DOHH2 (cell line): ENCODE results near the gene ARID1B.

Source experiments
- H3F3A ChIP-seq: fragments of 200-600 bp; sonication (generic), shearing (Covaris generic); 2 replicates; pipeline ENCODE4 v1.6.0; 2016; ENCODE audit warnings: antibody characterized with exemption, mild to moderate bottlenecking; ENCODE audit not compliant: control insufficient read depth, insufficient read depth
- H3K27ac ChIP-seq: fragments of 200-600 bp; sonication (generic); 2 replicates; pipeline ENCODE4 v1.5.1; 2014; ENCODE audit warnings: low read depth, mild to moderate bottlenecking, low read length, moderate library complexity
- H3K27me3 ChIP-seq: fragments of 200-600 bp; sonication (generic); 2 replicates; pipeline ENCODE4 v1.6.1; 2014; ENCODE audit warnings: mild to moderate bottlenecking, low read length, mixed read lengths; ENCODE audit not compliant: control insufficient read depth
- H3K36me3 ChIP-seq: fragments of 200-600 bp; sonication (generic); 2 replicates; pipeline ENCODE4 v1.6.1; 2014; ENCODE audit warnings: mild to moderate bottlenecking, low read length, moderate library complexity, mixed read lengths; ENCODE audit not compliant: control insufficient read depth
- H3K4me1 ChIP-seq: fragments of 200-600 bp; sonication (generic); 2 replicates; pipeline ENCODE4 v1.6.1; 2014; ENCODE audit warnings: mild to moderate bottlenecking, low read length, mixed read lengths; ENCODE audit not compliant: control insufficient read depth
- H3K4me2 ChIP-seq: fragments of 200-600 bp; sonication (generic); 2 replicates; pipeline ENCODE4 v1.6.0; 2014; ENCODE audit warnings: mild to moderate bottlenecking, low read length, moderate library complexity
- H3K4me3 ChIP-seq: fragments of 200-600 bp; sonication (generic); 2 replicates; pipeline ENCODE4 v1.5.1; 2014; ENCODE audit warnings: mild to moderate bottlenecking, low read length, mixed read lengths
- H3K79me2 ChIP-seq: fragments of 200-600 bp; sonication (generic); 2 replicates; pipeline ENCODE4 v1.6.1; 2014; ENCODE audit warnings: mild to moderate bottlenecking, low read length, mixed read lengths; ENCODE audit not compliant: control insufficient read depth
- H3K9me2 ChIP-seq: fragments of 200-600 bp; sonication (generic); replicated peaks from 2 replicates; pipeline ENCODE4 v1.6.1; 2014; ENCODE audit warnings: mild to moderate bottlenecking, low read length, mixed read lengths; ENCODE audit not compliant: control insufficient read depth
- H3K9me3 ChIP-seq: fragments of 200-600 bp; sonication (generic); 2 replicates; pipeline ENCODE4 v1.6.1; 2014; ENCODE audit warnings: antibody characterized with exemption, low read length, mixed read lengths; ENCODE audit not compliant: control insufficient read depth, insufficient read depth
- H4K20me1 ChIP-seq: fragments of 200-600 bp; sonication (generic); 2 replicates; pipeline ENCODE4 v1.6.0; 2014; ENCODE audit warnings: low read depth, mild to moderate bottlenecking, antibody characterized with exemption, low read length, moderate library complexity; ENCODE audit not compliant: control insufficient read depth, insufficient read depth
- CTCF ChIP-seq: fragments of 200-600 bp; sonication (generic); IDR thresholded peaks from one replicate; pipeline ENCODE4 v1.5.1; 2014; ENCODE audit warnings: antibody characterized with exemption, mild to moderate bottlenecking, low read depth, low read length; ENCODE audit not compliant: poor library complexity, severe bottlenecking
- EZH2phosphoT487 ChIP-seq: fragments of 200-600 bp; sonication (generic); IDR thresholded peaks from 2 replicates; pipeline ENCODE4 v1.6.1; 2017; ENCODE audit warnings: borderline replicate concordance, mild to moderate bottlenecking, antibody characterized with exemption, low read length, moderate library complexity, mixed read lengths

Gene ARID1B

GRCh38 chr6:157133856-157134255 is 356.7 kb downstream of the ARID1B start:
- TF ChIP-seq CTCF: no peak
- H3K36me3 ChIP-seq: peaks cover 40% of the 10 kb centered on the region

DNA sequence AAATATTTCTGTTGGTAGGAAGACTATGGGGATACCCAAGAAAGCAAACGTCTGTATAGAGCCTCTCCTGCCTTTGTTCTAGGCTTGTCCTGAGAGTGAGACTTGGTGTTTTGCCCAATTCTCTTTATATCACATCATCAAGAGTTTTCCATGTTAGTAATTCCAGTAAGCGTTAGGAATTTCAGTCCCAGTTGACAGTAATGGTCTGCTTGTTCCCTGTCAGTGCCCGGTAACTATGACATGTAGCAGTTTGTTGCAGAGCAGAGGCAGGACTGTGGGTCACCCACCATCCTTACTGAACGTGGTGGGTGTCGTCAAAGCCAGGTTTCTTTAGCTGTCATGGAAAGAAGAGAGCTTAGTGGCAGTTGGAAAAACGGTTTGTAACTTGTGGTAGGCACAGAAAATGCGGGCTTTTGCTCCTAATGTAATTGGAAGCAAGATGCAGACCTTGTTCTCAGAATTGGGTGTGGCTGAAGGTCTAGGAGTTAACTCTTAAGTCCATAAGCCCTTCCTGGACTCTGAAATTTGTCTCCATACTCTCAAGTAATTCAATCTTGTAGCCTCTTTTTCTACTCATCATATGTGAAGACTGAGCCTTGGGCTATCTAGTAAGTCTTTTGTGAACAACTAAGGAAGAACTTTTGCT is 357.3 kb downstream of the ARID1B start:
- Histone ChIP-seq H3K4me3 (no peak overlapping the region), H3K27ac (no peak overlapping the region), H4K20me1 (no peaks in the 10 kb centered on the region), H3K4me1 (no peaks in the 10 kb centered on the region), H3F3A (no peaks in the 10 kb centered on the region), H3K36me3 (peaks cover 44% of the 10 kb centered on the region), H3K4me2 (no peak overlapping the region), H3K27me3 (no peaks in the 10 kb centered on the region), H3K9me3 (no peaks in the 10 kb centered on the region), H3K9me2 (no peaks in the 10 kb centered on the region), H3K79me2 (no peaks in the 10 kb centered on the region)
- no peak for TF ChIP-seq EZH2phosphoT487
- no peak for TF ChIP-seq CTCF

More at GRCh38 chr6:157133856-157134255, 356.7 kb downstream of the ARID1B start:
- Histone ChIP-seq H4K20me1 (no peaks in the 10 kb centered on the region), H3K9me3 (no peaks in the 10 kb centered on the region), H3K4me3 (no peak overlapping the region), H3K4me2 (no peak overlapping the region), H3F3A (no peaks in the 10 kb centered on the region), H3K27me3 (no peaks in the 10 kb centered on the region), H3K27ac (no peak overlapping the region), H3K9me2 (no peaks in the 10 kb centered on the region), H3K79me2 (no peaks in the 10 kb centered on the region), H3K4me1 (no peaks in the 10 kb centered on the region)

DNA sequence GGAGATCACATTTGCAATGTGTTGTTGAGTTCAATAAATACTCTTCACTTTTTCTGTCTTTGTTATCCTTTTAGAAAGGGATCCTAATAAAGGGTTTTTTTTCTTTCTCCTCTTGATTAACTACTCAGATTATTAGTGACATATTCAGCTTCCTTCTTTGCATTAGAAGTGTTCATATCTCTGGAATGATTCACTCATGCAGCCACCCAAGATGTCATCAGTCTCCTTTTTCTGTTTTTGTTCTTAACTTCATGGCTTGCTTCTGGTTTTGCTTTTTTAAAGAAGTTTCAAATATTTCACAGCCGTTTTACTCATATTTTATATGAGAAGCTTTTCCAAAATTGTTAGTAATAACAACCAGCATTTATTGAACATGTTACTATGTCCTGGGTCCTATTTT is 358.5 kb downstream of the ARID1B start:
- H3K9me2 ChIP-seq: no peaks in the 10 kb centered on the region
- no peaks in the 10 kb centered on the region for H3K27me3 ChIP-seq
- H3K4me1 ChIP-seq: no peaks in the 10 kb centered on the region
- no peak overlapping the region for H3K4me3 ChIP-seq
- H3F3A ChIP-seq: no peaks in the 10 kb centered on the region
- no peaks in the 10 kb centered on the region for H3K9me3 ChIP-seq
- no peaks in the 10 kb centered on the region for H4K20me1 ChIP-seq
- no peak overlapping the region for H3K27ac ChIP-seq
- no peak overlapping the region for H3K4me2 ChIP-seq
- TF ChIP-seq CTCF: no peak
- TF ChIP-seq EZH2phosphoT487: no peak
- H3K36me3 ChIP-seq: peaks cover 49% of the 10 kb centered on the region
- no peaks in the 10 kb centered on the region for H3K79me2 ChIP-seq
